ENCODE measurements around the gene SPC24.
"Not testable (repeated sequence)": the region's sequence is repeated elsewhere in the genome, so short reads cannot be mapped to it uniquely, and the experiment has no call there.

Gene SPC24

GRCh38 chr19:11191934-11192333 lies 36.4 kb upstream of the SPC24 start:
- DNase-seq (ENCODE audit: low spot score): no peak

DNA sequence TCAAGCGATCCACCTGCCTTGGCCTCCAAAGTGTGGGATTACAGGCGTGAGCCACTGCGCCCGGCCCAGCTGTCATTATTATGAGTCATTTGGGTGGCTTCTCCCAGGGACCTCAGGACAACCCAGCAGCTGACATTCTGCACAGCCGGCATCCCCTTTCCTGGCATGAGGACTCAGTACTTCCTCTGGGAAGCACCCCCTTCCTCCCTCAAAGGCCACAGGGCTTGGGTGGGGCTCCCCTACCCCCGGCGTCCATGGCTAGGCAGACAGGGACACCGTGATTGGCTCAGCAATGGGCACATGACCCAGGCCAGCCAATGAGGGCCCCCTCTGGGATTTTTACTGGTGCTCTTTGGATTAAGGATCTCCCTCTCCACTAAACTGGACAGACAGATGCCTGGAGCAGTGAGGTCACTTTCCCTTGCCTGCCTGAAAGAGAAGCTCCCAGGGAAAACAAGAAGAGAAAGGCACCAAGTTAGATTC lies 35.7 kb upstream of the SPC24 start:
- DNase-seq (ENCODE audit: low spot score): peak; percentile 26

DNA sequence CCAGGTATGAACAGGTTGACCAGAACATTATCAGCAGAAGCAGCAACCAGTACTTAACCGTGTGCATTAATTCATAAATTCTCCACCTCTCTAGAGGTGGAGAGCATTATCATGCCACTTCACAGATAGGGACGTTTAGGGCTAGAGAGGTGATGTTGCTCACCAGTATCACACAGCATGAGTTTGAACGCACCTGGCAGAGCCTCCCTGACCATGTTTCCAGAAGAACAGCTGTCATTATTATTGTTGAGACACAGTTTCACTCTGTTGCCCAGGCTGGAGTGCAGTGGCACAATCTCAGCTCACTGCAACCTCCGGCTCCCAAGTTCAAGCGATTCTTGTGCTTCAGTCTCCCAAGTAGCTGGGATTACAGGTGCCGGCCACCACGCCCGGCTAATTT lies 34.9 kb upstream of the SPC24 start:
- DNase-seq (ENCODE audit: low spot score): no peak

- no peak for DNase-seq (ENCODE audit: low spot score)
Observed at GRCh38 chr19:11187441-11187840, 31.9 kb upstream of the SPC24 start.

DNA sequence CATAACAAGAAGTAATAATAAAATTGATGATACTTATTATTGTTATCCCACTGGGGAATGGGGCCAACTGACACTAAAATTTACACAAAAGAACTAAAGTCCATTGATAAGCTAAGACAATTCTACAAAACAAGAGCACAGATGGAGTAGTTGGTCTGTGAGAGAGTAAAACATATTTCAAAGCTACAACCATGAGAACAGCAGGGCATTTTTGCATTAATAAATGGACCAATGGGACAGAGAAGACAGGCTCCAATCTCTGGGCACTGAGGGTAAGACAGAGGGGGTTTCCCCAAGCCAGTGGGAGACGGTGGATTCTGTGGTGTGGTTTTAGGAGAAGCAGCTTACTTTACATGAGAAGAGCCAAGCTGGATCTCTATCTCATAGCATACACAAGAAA lies 27.4 kb upstream of the SPC24 start:
- no peak for DNase-seq (ENCODE audit: low spot score)

DNA sequence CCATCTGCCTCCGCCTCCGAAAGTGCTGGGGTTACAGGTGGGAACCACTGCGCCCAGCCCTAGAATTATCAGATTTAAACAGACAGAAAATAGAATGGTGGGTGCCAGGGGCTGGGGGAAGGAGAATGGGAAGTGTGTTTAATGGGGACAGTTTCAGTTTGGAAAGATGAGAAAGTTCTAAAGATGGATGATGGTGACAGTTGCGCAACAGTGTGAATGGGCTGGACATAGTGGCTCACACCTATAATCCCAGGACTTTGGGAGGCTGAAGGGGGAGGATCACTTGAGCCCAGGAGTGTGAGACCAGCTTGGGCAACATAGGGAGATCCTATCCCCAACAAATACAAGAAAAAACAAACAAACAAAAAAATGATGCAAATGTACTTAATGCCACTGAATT lies 25.9 kb upstream of the SPC24 start:
- DNase-seq (ENCODE audit: low spot score): no peak

DNA sequence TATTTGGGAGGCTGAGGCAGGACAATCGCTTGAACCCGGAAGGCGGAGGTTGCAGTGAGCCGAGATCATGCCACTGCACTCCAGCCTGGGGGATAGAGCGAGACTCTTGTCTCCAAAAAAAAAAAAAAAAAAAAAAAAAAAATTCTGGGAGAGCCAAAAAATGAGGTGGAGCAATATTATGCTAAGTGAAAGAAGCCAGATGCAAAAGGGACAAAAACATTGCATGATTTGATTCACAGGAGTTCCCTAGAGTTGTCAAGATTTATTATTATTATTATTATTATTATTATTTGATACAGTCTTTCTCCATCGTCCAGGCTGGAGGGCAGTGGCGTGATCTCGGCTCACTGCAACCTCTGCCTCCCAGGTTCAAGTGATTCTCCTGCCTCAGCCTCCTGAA lies 25.4 kb upstream of the SPC24 start:
- not testable (repeated sequence) for DNase-seq (ENCODE audit: low spot score)

DNA sequence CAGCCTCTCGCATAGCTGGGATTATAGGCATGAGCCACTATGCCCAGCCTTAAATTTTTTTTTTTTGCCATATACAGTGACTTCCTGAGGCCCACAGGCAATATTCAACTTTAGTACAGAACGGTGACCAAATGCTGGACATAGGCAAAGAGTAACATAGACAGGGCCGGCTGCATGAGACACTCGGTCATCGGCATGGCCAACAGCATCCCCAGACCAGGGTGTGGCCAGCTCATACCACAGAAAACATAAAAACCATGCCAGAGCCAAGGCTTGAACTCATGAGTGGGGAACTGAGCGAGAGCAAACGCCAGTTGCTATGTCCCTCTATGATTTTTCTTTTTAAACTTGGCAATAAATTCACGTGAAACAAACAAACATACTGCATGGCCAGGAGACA lies 24.8 kb upstream of the SPC24 start:
- DNase-seq (ENCODE audit: low spot score): no peak

DNA sequence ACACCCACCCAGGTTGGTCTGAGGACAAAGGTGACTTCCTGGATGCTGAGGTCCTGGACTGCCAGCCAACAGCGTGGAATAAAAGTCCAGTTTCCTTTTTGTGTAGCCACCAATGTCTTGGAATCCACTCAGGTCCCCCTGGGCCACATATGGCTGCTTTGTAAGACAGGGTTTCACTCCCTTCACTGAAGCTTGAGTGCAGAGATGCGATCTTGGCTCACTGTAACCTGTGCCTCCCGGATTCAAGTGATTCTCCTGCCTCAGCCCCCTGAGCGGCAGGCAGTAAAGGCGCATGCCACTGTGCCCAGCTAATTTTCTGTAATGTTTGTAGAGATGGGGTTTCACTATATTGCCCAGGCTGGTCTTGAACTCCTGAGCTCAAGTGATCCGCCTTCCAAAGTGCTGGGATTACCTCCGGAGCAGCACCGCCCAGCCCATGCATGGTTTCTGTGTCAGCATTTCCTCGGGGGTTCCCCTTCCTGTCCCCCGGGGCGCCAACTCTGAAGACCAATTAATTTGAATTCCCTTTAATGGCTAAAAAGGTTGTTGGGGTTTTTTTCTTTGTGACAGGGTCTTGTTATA lies 24.2 kb upstream of the SPC24 start:
- no peak for DNase-seq (ENCODE audit: low spot score)

DNA sequence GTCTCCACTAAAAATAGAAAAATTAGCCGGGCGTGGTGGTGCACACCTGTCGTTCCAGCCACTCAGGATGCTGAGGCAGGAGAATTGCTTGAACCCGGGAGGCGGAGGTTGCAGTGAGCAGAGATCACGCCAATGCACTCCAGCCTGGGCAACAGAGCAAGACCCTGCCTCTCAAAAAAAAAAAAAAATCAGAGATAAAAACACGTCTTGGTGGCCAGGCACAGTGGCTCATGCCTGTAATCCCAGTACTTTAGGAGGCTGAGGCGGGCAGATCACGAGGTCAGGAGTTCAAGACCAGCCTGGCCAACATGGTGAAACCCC lies 23.5 kb upstream of the SPC24 start:
- DNase-seq (ENCODE audit: low spot score): not testable (repeated sequence)

GRCh38 chr19:11177592-11177991 lies 22.0 kb upstream of the SPC24 start:
- DNase-seq (ENCODE audit: low spot score): no peak

- no peak for DNase-seq (ENCODE audit: low spot score)
Observed at GRCh38 chr19:11176466-11177193, 21.0 kb upstream of the SPC24 start.

DNA sequence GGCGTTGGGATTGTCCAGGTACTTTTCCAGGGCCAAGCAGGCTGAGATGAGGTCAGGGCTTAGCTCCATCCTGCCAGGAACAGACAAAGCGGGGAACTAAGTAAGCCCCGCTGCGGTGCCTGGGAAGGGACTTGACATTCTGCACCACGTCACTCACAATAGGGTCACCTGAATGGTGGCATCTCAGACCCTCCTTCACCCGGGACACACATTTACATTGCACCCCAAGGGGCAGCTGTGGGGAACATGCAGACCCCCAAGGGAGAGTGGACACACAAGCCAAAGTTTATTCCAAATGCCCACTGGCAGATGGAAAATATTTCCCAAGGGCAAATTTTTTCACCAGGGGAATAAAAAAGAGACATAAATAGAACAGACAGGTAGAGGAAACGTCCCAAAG lies 20.3 kb upstream of the SPC24 start:
- DNase-seq (ENCODE audit: low spot score): no peak

DNA sequence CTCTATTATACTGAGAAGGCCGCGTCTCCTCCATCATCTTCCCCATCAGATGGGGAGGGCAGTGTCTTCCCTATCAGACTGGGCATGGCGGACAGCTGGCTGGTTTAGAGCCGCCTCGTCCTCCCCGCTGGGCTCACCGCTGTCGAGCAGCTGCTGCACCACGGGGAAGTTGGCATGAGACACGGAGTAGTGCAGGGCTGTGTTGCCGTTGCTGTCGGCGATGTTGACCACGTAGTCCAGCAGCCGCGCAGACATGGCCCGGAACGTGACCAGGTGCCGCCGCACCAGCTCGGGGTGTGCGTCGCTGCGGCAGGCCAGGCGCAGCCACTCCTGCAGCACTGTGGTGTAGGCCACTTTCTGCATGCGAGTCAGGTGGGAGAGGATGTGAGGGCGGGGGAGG lies 18.8 kb upstream of the SPC24 start:
- DNase-seq (ENCODE audit: low spot score): no peak

GRCh38 chr19:11173516-11174155 lies 18.1 kb upstream of the SPC24 start:
- DNase-seq (ENCODE audit: low spot score): no peak

- DNase-seq (ENCODE audit: low spot score): no peak
Observed at GRCh38 chr19:11172576-11172975, 17.0 kb upstream of the SPC24 start.

GRCh38 chr19:11171144-11171543 lies 15.6 kb upstream of the SPC24 start:
- no peak for DNase-seq (ENCODE audit: low spot score)

DNA sequence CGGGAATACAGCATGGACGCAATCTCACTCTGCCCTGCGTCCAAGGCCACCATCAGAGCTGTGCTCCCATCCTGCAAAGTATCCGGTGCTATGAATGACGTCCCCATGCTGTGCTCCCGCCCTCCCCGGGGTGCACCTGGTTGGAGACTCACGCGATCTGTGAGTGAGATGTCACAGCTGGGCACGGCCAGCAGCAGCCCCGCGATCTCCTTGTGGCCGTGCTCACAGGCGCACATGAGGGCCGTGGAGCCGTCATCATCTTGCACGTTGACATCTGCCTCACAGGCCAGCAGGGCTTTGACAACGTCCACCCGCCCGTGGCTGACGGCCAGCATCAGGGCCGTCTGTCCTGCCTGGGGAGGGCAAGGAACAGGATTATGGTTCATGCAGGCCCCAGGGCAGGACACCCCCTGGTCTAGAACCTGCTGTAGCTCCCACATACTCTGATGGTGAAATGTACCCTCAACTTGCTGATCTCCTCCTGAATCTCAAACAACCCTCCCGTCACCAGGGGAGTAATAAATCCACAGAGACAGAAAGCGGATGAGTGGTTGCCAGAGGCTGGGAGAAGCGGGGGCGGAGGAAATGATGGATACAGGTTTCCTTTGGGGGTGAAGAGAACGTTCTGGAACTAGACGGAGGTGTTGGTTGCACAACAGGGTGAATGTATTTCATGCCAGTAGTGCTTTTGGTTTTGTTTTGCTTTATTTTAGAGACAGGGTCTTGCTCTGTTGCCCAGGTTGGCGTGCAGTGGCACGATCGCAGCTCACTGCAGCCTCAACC lies 14.5 kb upstream of the SPC24 start:
- no peak for DNase-seq (ENCODE audit: low spot score)

GRCh38 chr19:11168568-11168967 lies 13.0 kb upstream of the SPC24 start:
- no peak for DNase-seq (ENCODE audit: low spot score)

DNA sequence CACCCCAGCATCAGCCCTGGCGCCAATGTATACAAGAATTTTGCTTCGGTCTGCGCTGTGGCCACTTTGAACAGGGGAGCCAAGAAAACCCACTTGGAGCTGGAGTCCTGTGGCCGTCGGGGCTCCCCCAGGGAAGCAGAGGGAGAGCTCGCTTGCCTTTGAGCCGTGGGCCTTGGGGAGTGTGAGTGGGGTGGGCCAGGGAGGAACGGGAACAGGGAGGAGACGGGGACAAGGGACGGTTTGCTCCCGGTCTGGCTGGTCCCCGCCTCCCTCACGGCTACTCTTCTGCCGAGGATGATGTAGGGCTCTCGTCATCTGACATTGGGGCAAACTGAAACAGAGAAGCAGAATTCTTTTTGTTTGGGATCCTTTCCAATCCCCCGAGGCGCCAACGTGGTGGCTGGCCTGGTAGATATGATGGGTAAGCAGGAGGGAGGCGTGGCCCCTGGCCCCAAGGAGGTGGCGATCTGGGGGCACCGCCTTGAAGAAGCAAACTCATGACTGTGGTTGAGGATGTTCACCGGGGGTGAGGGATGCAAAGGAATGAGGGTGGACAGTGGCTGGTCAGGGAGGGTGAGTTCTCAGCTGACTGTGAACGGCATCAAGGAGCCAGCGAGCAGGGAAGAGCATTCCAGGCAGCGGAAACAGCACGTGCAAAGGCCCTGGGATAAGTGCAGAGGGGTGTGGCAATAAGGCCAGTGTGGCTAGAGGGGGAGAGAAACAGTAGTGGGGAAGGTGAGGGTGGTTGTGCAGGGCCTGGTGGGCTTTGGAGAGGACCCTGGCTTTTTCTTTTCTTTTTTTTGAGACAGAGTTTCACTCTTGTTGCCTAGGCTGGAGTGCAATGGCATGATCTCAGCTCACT lies 10.9 kb upstream of the SPC24 start:
- no peak for DNase-seq (ENCODE audit: low spot score)

DNA sequence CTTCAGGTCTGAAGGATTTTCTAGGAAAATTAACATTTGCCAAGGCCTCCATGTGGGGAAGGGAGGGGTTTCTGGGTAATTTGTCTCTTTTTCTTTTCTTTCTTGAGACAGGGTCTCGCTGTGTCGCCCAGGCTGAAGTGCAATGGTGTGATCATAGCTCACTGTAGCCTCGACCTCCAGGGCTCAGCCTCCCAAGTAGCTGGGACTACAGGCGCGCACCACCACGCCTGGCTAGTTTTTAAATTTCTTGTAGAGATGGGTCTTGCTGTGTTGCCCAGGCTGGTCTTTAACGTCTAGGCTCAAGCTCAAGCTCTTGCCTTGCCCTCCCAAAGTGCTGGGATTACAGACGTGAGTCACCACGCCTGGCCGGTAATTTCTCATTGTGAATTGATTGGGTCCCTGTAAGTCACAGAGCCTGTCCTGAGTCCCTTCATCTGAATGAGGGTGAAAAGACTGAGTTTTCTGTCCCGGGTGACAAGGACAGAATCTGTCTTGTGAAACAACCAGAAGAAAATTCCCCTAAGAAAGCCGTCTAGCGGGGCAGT lies 10.0 kb upstream of the SPC24 start:
- no peak for DNase-seq (ENCODE audit: low spot score)
